Type B pancreatic cell (in vitro differentiated cells): ENCODE results near the gene EIF4G3. TPM values are rescaled to one million over a fixed set of nuclear protein-coding genes. Genes with fewer than 3 reads are reported as not detected.

ENCODE experiments used
- DNase-seq: peaks from one replicate; pipeline ENCODE4 v3.0.0; 2021; ENCODE audit warnings: mixed read lengths; ENCODE audit not compliant: unreplicated experiment; ENCODE audit errors: extremely low spot score
- H3K27ac Mint-ChIP-seq: 2 replicates; pipeline ENCODE4 v1.8.0; 2021; ENCODE audit warnings: mild to moderate bottlenecking, mixed read lengths
- H3K27me3 Mint-ChIP-seq: 2 replicates; pipeline ENCODE4 v1.8.0; 2021; ENCODE audit warnings: mixed read lengths
- H3K36me3 Mint-ChIP-seq: 2 replicates; pipeline ENCODE4 v1.8.0; 2021; ENCODE audit warnings: mixed read lengths
- H3K4me1 Mint-ChIP-seq: one replicate; pipeline ENCODE4 v1.8.0; 2021; ENCODE audit warnings: mixed read lengths; ENCODE audit not compliant: unreplicated experiment
- H3K4me3 Mint-ChIP-seq: 2 replicates; pipeline ENCODE4 v1.8.0; 2021; ENCODE audit warnings: mild to moderate bottlenecking, mixed read lengths
- H3K9me3 Mint-ChIP-seq: 2 replicates; pipeline ENCODE4 v1.8.0; 2021; ENCODE audit warnings: mixed read lengths
- total RNA-seq: library from RNA; stranded (reverse); gene quantifications from 2 replicates; pipeline ENCODE4 v1.2.1, GENCODE V29; 2021; ENCODE audit warnings: low replicate concordance
- TF ChIP-seq, protein P1 (sequence below): fragments of 200-600 bp; sonication (generic); conservative IDR thresholded peaks from 2 replicates; pipeline ENCODE4 v1.5.0; 2021; ENCODE audit warnings: antibody characterized with exemption, mild to moderate bottlenecking

EIF4G3 gene
- total RNA-seq, 1 donor from 2014 or later, result 71.5 TPM

- no peak overlapping the region for H3K27ac Mint-ChIP-seq
- DNase-seq, result no peak
- peaks cover 21% of the 10 kb centered on the region for H3K36me3 Mint-ChIP-seq
- H3K4me3 Mint-ChIP-seq, result no peak overlapping the region
- TF ChIP-seq, protein P1, sequence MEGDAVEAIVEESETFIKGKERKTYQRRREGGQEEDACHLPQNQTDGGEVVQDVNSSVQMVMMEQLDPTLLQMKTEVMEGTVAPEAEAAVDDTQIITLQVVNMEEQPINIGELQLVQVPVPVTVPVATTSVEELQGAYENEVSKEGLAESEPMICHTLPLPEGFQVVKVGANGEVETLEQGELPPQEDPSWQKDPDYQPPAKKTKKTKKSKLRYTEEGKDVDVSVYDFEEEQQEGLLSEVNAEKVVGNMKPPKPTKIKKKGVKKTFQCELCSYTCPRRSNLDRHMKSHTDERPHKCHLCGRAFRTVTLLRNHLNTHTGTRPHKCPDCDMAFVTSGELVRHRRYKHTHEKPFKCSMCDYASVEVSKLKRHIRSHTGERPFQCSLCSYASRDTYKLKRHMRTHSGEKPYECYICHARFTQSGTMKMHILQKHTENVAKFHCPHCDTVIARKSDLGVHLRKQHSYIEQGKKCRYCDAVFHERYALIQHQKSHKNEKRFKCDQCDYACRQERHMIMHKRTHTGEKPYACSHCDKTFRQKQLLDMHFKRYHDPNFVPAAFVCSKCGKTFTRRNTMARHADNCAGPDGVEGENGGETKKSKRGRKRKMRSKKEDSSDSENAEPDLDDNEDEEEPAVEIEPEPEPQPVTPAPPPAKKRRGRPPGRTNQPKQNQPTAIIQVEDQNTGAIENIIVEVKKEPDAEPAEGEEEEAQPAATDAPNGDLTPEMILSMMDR, result no peak
- no peaks in the 10 kb centered on the region for H3K9me3 Mint-ChIP-seq
- H3K4me1 Mint-ChIP-seq, result peaks cover 21% of the 10 kb centered on the region
- no peaks in the 10 kb centered on the region for H3K27me3 Mint-ChIP-seq
Observed at GRCh38 chr1:21156019-21156418, 20.7 kb downstream of the EIF4G3 start.

- Mint-ChIP-seq H3K27me3 (no peaks in the 10 kb centered on the region), H3K4me1 (peaks cover 27% of the 10 kb centered on the region), H3K4me3 (no peak overlapping the region), H3K36me3 (peaks cover 15% of the 10 kb centered on the region), H3K27ac (no peak overlapping the region), H3K9me3 (no peaks in the 10 kb centered on the region)
- TF ChIP-seq, protein P1, result no peak
- DNase-seq, result no peak
Observed at GRCh38 chr1:21154717-21155116, 22.0 kb downstream of the EIF4G3 start.

- peaks cover 11% of the 10 kb centered on the region for H3K36me3 Mint-ChIP-seq
- no peaks in the 10 kb centered on the region for H3K9me3 Mint-ChIP-seq
- no peaks in the 10 kb centered on the region for H3K27me3 Mint-ChIP-seq
- no peak overlapping the region for H3K4me3 Mint-ChIP-seq
- H3K27ac Mint-ChIP-seq, result no peak overlapping the region
- TF ChIP-seq, protein P1, result no peak
- no peak for DNase-seq
- peaks cover 32% of the 10 kb centered on the region for H3K4me1 Mint-ChIP-seq
Observed at GRCh38 chr1:21153388-21153787, 23.3 kb downstream of the EIF4G3 start.

DNA sequence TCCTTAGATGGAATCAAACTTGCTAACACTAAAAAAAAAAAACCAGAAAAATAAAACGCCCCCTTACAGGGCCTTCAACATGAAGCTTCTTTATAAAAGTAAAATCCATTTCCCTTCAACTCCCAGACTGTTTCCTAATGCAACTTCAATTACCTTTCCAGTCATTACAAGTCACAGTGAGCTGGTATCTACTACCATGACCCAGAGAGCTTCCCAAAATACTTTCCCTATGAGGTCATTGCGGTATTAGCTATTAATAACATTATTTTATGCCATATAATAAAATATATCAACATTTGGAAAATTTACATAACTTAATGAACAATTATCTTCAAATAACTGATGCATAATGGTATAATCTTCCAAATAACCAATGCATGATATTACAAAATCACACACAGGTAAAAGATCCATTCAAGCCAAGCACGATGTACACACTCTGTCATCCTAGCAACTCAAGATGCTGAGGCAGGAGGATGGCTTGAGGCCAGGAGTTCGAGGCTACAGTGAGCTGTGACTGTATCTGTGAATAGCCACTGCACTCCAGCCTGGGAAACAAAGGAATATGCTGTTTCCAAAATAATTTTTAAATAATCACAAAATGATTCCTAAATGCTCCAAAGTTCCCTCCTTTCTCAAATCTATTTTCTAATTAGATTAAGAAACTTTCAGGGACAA lies 24.1 kb downstream of the EIF4G3 start:
- Mint-ChIP-seq H3K4me1 (peaks cover 32% of the 10 kb centered on the region), H3K27me3 (no peaks in the 10 kb centered on the region), H3K4me3 (no peak overlapping the region), H3K9me3 (no peaks in the 10 kb centered on the region), H3K36me3 (peaks cover 11% of the 10 kb centered on the region), H3K27ac (no peak overlapping the region)
- TF ChIP-seq, protein P1, result no peak
- DNase-seq, result no peak

GRCh38 chr1:21149855-21150432 lies 26.8 kb downstream of the EIF4G3 start:
- no peak for DNase-seq
- H3K9me3 Mint-ChIP-seq, result no peaks in the 10 kb centered on the region
- H3K27ac Mint-ChIP-seq, result peak overlapping the region; percentile 92
- H3K27me3 Mint-ChIP-seq, result no peaks in the 10 kb centered on the region
- H3K4me1 Mint-ChIP-seq, result peaks cover 20% of the 10 kb centered on the region
- H3K36me3 Mint-ChIP-seq, result peaks cover 11% of the 10 kb centered on the region
- TF ChIP-seq, protein P1, result no peak
- no peak overlapping the region for H3K4me3 Mint-ChIP-seq
